Uterus (tissue), 4 donors: ENCODE measurements around the gene ID3. TPM values are rescaled to one million over a fixed set of nuclear protein-coding genes. Genes with fewer than 3 reads are reported as not detected.

Source experiments
- DNase-seq, 2 donors: peaks; one replicate each; pipeline ENCODE4 v3.0.0-alpha.2; 2019 to 2020
- H3K27ac ChIP-seq, 2 donors: fragments of 200-600 bp; sonication (generic); 1 replicate in 1 of 2; 2 replicates in 1 of 2; pipeline ENCODE4 v1.5.1; 2016 to 2018
- H3K27me3 ChIP-seq, 2 donors: fragments of 200-600 bp; sonication (generic); one replicate each; pipeline ENCODE4 v1.5.1; 2018 to 2019; ENCODE audit warnings: control low read depth in 1 of 2
- H3K36me3 ChIP-seq, 2 donors: fragments of 200-600 bp; sonication (generic); one replicate each; pipeline ENCODE4 v1.5.1; 2019; ENCODE audit warnings: control low read depth in 1 of 2
- H3K4me1 ChIP-seq, 2 donors: fragments of 200-600 bp; sonication (generic); one replicate each; pipeline ENCODE4 v1.5.1; 2018 to 2019; ENCODE audit warnings: control low read depth in 1 of 2
- H3K4me3 ChIP-seq, 2 donors: fragments of 200-600 bp; sonication (generic); 1 replicate in 1 of 2; 2 replicates in 1 of 2; pipeline ENCODE4 v1.5.1; 2018 to 2019; ENCODE audit warnings: mild to moderate bottlenecking in 1 of 2
- H3K9me3 ChIP-seq, 2 donors: fragments of 200-600 bp; sonication (generic); one replicate each; pipeline ENCODE4 v1.5.1; 2019; ENCODE audit warnings: control low read depth in 1 of 2
- POLR2A ChIP-seq, 2 donors: fragments of 450-650 bp; IDR thresholded peaks; one replicate each; pipeline ENCODE4 v1.6.1; 2016; ENCODE audit warnings: antibody characterized with exemption in 2 of 2, mild to moderate bottlenecking in 1 of 2, moderate library complexity in 1 of 2
- intact Hi-C: fragments of 100-400 bp; cut with DNase I; formaldehyde crosslinking; loops from one replicate; pipeline ENCODE4 v1.15.1; 2023; ENCODE audit warnings: low total_unique reads
- total RNA-seq, 4 donors: library from RNA; depleted of rRNA in 3 of 4; stranded (reverse); fragments of >200 nt in 3 of 4; gene quantifications; one replicate each; pipeline versions ENCODE4 v1.1.0 to v1.2.4, GENCODE V29; 2014 to 2023
- TF ChIP-seq, protein P1 (sequence below), 4 experiments: fragments of 200-600 bp in 2 of 4; fragments of 450-650 bp in 2 of 4; sonication (generic) in 2 of 4; IDR thresholded peaks; one replicate each; pipeline ENCODE4 v1.5.1; 2016 to 2019; ENCODE audit warnings: antibody characterized with exemption in 4 of 4, mild to moderate bottlenecking in 2 of 4, moderate library complexity in 1 of 4
- donor health status: DM: yes; HTN: yes; CAD: no.

ID3 gene
- total RNA-seq, 4 donors from 2014 or later, result 38.4 to 652 (median 260) TPM

DNA sequence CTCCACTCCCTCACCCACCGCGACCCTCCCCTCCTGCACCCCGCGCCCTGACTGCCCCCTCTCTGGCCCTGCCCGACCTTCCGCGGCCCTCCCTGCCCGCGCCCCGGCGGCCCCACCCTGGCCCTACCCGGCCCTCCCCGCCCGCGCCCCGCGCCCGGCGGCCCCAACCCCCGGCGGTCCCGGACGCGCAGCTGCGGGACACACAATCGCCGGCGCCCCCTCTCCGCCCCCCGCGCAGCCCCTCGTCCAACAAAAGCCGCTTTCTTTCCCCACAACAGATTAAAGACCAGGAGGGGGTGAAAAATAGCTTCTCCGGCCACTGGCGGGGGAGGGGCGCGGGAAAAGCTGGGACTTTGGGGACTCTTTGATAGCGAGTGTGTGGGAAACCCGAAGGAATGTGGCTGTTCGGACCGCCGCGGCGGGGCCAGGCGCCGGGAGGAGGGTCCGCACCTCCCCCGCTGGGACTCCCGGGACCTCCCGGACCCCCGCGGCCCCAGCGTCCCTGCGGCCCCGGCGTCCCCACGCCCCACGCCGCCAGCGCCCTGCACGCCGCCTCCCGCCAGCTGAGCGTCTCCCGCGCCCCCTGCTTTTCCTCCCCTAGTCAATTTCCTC lies 8.8 kb upstream of the ID3 start:
- peaks cover 0 to 11% of the 10 kb centered on the region in 2 donors for H3K4me1 ChIP-seq
- peak overlapping the region; percentile 35 to 50 for H3K4me3 ChIP-seq
- H3K36me3 ChIP-seq, result no peaks in the 10 kb centered on the region
- H3K9me3 ChIP-seq, result no peaks in the 10 kb centered on the region
- TF ChIP-seq POLR2A (IDR thresholded peaks at IDR 0.05), result no peak
- TF ChIP-seq, protein P1, sequence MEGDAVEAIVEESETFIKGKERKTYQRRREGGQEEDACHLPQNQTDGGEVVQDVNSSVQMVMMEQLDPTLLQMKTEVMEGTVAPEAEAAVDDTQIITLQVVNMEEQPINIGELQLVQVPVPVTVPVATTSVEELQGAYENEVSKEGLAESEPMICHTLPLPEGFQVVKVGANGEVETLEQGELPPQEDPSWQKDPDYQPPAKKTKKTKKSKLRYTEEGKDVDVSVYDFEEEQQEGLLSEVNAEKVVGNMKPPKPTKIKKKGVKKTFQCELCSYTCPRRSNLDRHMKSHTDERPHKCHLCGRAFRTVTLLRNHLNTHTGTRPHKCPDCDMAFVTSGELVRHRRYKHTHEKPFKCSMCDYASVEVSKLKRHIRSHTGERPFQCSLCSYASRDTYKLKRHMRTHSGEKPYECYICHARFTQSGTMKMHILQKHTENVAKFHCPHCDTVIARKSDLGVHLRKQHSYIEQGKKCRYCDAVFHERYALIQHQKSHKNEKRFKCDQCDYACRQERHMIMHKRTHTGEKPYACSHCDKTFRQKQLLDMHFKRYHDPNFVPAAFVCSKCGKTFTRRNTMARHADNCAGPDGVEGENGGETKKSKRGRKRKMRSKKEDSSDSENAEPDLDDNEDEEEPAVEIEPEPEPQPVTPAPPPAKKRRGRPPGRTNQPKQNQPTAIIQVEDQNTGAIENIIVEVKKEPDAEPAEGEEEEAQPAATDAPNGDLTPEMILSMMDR (IDR thresholded peaks at IDR 0.05), result no peak
- DNase-seq, result no peak
- no peaks in the 10 kb centered on the region for H3K27me3 ChIP-seq
- intact Hi-C loops, result no loop called here
- H3K27ac ChIP-seq, result peak overlapping the region; percentile 59 to 76

DNA sequence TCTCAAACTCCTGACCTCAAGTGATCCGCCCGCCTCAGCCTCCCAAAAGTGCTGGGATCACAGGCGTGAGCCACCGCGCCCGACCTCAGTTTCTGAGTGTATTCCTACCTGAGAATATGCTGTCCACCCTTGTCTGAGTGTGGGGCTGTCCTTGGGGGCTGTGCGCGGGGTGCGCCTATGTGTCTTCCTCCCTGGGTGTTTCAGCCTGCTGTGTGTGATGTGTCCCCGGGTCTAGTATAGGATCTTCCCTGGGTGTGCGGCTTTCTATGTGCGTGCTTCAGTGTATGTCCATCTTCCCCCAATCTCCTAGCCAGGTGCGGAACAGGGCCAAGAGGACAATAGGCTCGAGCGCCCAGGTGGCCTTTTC lies 8.3 kb upstream of the ID3 start:
- Histone ChIP-seq H3K27ac (peak overlapping the region; percentile 59 to 76), H3K4me3 (peak overlapping the region in 1 of 2 donors; percentile 50), H3K9me3 (no peaks in the 10 kb centered on the region), H3K4me1 (peaks cover 0 to 11% of the 10 kb centered on the region in 2 donors), H3K27me3 (no peaks in the 10 kb centered on the region), H3K36me3 (no peaks in the 10 kb centered on the region)
- no peak for DNase-seq
- TF ChIP-seq, protein P1 (IDR thresholded peaks at IDR 0.05), result no peak
- no peak for TF ChIP-seq POLR2A (IDR thresholded peaks at IDR 0.05)
- intact Hi-C loops, result no loop called here

DNA sequence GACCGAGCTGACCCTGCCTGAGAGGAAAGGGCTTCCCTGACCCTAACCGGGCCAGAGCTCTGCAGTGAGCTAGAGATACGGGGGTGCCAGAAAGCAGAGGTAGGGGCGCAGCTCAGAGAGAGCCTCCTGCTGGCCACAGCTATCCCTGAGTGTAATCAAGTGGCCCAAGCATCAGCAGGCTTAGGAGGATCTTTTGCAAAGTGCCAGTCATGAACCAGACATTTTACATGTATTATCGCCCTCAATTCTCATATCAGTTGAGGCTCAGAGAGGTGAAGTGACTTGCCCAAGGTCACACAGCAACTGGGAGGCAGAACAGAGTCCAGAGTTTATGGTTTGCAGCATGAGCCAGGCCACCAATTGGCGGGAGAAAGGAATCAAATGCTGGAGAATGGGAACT lies 7.0 kb upstream of the ID3 start:
- H3K9me3 ChIP-seq, result no peaks in the 10 kb centered on the region
- H3K36me3 ChIP-seq, result no peaks in the 10 kb centered on the region
- TF ChIP-seq POLR2A (IDR thresholded peaks at IDR 0.05), result no peak
- TF ChIP-seq, protein P1 (IDR thresholded peaks at IDR 0.05), result no peak
- intact Hi-C loops, result no loop called here
- H3K4me1 ChIP-seq, result peaks cover 0 to 11% of the 10 kb centered on the region in 2 donors
- H3K27ac ChIP-seq, result no peak overlapping the region
- DNase-seq, result no peak
- H3K27me3 ChIP-seq, result no peaks in the 10 kb centered on the region
- no peak overlapping the region for H3K4me3 ChIP-seq

DNA sequence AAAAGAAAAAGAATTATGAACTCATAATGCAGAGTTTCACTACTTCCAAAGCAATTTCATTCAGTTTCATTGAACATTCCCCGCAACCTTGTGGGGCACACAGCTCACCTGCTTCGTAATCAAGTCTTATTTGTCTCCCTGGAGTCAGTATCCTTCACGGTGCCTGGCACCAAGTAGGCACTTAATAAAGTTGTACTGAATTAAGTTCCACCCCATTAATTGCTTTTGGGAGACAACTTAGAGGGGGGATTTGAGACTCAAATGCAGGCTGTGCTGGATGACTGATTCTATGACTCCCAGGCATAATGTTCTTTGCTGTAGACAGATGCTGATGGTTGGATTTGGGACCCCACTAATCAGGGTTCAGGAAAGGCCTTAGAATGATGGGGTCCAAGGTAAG lies 6.5 kb upstream of the ID3 start:
- peaks cover 0 to 11% of the 10 kb centered on the region in 2 donors for H3K4me1 ChIP-seq
- intact Hi-C loops, result no loop called here
- H3K27me3 ChIP-seq, result no peaks in the 10 kb centered on the region
- no peak overlapping the region for H3K27ac ChIP-seq
- no peak for DNase-seq
- TF ChIP-seq POLR2A (IDR thresholded peaks at IDR 0.05), result no peak
- TF ChIP-seq, protein P1 (IDR thresholded peaks at IDR 0.05), result no peak
- H3K4me3 ChIP-seq, result no peak overlapping the region
- H3K9me3 ChIP-seq, result no peaks in the 10 kb centered on the region
- no peaks in the 10 kb centered on the region for H3K36me3 ChIP-seq

DNA sequence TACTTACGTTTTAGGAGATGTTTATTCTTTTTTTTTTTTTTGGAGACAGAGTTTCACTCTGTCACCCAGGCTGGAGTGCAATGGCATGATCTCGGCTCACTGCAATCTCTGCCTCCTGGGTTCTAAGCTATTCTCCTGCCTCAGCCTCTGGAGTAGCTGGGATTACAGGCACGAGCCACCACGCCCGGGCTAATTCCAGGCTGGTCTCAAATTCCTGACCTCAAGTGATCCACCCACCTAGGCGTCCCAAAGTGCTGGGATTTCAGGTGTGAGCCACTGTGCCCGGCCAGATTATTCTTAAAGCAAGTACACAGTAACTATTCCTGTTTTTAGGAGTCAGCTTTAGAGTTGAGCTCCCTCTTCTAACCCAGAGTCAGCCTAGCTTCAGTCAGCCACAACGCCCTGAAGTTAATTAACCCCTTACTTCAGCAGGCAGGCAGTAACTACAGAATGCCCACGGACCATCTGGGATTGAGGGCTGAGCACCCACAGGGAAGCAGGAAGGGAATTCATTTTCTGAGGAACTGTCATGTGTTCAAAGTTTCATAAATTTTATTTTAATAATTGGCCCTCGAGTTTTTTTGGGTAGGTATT lies 5.3 kb upstream of the ID3 start:
- Histone ChIP-seq H3K9me3 (no peaks in the 10 kb centered on the region), H3K27me3 (no peaks in the 10 kb centered on the region), H3K4me3 (no peak overlapping the region), H3K4me1 (peaks cover 0 to 11% of the 10 kb centered on the region in 2 donors), H3K27ac (peak overlapping the region in 1 of 2 donors; percentile 82), H3K36me3 (no peaks in the 10 kb centered on the region)
- DNase-seq, result no peak
- no peak for TF ChIP-seq POLR2A (IDR thresholded peaks at IDR 0.05)
- TF ChIP-seq, protein P1 (IDR thresholded peaks at IDR 0.05), result no peak
- intact Hi-C loops, result no loop called here
